Hindlimb muscle (tissue), 1 donor: Measurements from ENCODE around the gene GNG13. TPM values are rescaled to one million over a fixed set of nuclear protein-coding genes. Genes with fewer than 3 reads are reported as not detected.
"Not testable (repeated sequence)": the region's sequence is repeated elsewhere in the genome, so short reads cannot be mapped to it uniquely, and the experiment has no call there.

ENCODE experiments used
- DNase-seq: peaks from one replicate; pipeline ENCODE4 v3.0.0-alpha.2; 2013
- polyA plus RNA-seq: library from polyadenylated mRNA; unstranded; fragments of 120-200 nt; gene quantifications from one replicate; pipeline ENCODE4 v1.2.1, GENCODE V29; 2013; ENCODE audit not compliant: insufficient read length

The GNG13 gene
- polyA plus RNA-seq, 1 donor: not detected

GRCh38 chr16:776824-777223, 23.7 kb downstream of the GNG13 start:
- DNase-seq: no peak

GRCh38 chr16:776298-776697, 24.2 kb downstream of the GNG13 start:
- not testable (repeated sequence) for DNase-seq

GRCh38 chr16:775236-775796, 25.2 kb downstream of the GNG13 start:
- no peak for DNase-seq

- DNase-seq: no peak
Measured at GRCh38 chr16:774086-775001, 26.2 kb downstream of the GNG13 start.

GRCh38 chr16:772959-773358, 27.6 kb downstream of the GNG13 start:
- DNase-seq: no peak

GRCh38 chr16:770411-770810, 30.1 kb downstream of the GNG13 start:
- no peak for DNase-seq

- no peak for DNase-seq
Measured at GRCh38 chr16:769934-770333, 30.6 kb downstream of the GNG13 start.

- DNase-seq: no peak
Measured at GRCh38 chr16:769184-769784, 31.2 kb downstream of the GNG13 start.

- no peak for DNase-seq
Measured at GRCh38 chr16:768428-768827, 32.1 kb downstream of the GNG13 start.

GRCh38 chr16:767743-768235, 32.7 kb downstream of the GNG13 start:
- DNase-seq: no peak

GRCh38 chr16:766820-767640, 33.5 kb downstream of the GNG13 start:
- DNase-seq: no peak

- no peak for DNase-seq
Measured at GRCh38 chr16:766008-766819, 34.3 kb downstream of the GNG13 start.

- no peak for DNase-seq
Measured at GRCh38 chr16:765488-765865, 35.1 kb downstream of the GNG13 start.

- DNase-seq: no peak
Measured at GRCh38 chr16:764848-765487, 35.6 kb downstream of the GNG13 start.

GRCh38 chr16:764184-764750, 36.3 kb downstream of the GNG13 start:
- no peak for DNase-seq

- DNase-seq: no peak
Measured at GRCh38 chr16:763369-764183, 37.0 kb downstream of the GNG13 start.

- no peak for DNase-seq
Measured at GRCh38 chr16:762595-763268, 37.8 kb downstream of the GNG13 start.

GRCh38 chr16:761625-762513, 38.7 kb downstream of the GNG13 start:
- DNase-seq: no peak
